ENCODE results near the gene LSR. TPM values are rescaled to one million over a fixed set of nuclear protein-coding genes. Genes with fewer than 3 reads are reported as not detected.

LSR gene
- total and polyA plus RNA-seq, 2 experiments from 2014 or later: 116 to 212 TPM

DNA sequence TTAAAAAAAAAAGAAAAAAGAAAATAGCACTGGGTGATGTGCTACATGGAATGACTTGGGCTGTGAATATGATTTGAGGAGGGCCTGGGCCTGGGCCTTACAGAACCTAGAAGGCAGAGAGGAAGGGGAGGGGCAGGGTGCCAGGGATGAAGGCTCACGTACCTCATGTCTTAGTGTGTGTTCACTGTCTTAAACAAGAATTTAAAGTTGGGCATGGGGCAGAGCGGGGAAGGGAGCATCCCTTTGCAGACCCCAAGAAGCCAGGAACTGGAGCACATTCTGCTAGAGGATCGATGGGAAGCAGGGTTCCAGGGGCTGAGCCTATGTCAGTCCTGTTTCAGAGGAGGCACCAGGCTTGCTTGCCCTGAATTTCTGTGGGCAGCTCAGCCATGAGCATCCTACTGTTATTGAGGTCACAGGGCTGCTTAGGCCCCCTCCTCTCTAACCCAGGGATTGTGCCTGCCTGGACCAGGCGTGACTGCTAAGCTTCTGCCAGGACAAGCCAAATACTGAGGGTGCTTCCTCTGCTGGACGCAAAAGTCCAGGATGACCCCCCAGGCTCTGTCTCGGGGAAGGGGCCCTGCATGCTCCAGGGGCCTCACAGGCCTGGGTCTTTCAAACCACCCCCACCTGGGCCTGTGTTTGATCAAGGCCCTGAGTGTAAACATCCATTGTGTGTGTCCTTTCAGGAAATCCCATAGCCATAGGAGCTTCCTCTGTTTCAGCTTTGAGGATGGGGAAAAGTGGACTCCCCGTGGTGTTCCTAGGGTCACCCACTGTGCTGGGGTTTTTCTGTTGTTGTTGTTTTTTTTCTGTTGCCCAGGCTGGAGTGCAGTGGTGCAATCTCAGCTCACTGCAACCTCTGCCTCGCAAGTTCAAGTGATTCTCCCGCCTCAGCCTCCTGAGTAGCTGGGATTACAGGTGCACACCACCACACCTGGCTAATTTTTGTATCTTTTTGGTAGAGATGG lies 4.8 kb downstream of the LSR start:
- no peak overlapping the region for H3K4me3 ChIP-seq
- ATAC-seq (peak; percentile 60), DNase-seq (ENCODE audit: low spot score) (peak; percentile 44)
- Mint-ChIP-seq H3K9me3 (no peaks in the 10 kb centered on the region), H3K27ac (peak overlapping the region; percentile 32; the same call in 1 of the 2 replicates), H3K36me3 (ENCODE audit: low read depth) (peaks cover 90% of the 10 kb centered on the region), H3K4me3 (peak overlapping the region; percentile 11; the same call in 1 of the 3 replicates), H3K27me3 (ENCODE audit: insufficient read depth, low read depth, poor library complexity) (peaks cover 30% of the 10 kb centered on the region), H3K4me1 (peaks cover 20% of the 10 kb centered on the region)
- H3K36me3 ChIP-seq (ENCODE audit: insufficient read depth): peaks cover 29% of the 10 kb centered on the region
- peaks cover 45% of the 10 kb centered on the region for H4K20me1 ChIP-seq (replicated peaks; ENCODE audit: insufficient read depth)
- H3K4me2 ChIP-seq: no peak overlapping the region; the same call in 1 of the 2 replicates
- H3K27ac ChIP-seq (ENCODE audit: low read depth): 0 out of 2 replicates have a peak overlapping the region, but pooled peaks have one; percentile 50
- peaks cover 5% of the 10 kb centered on the region; the same call in 1 of the 2 replicates for H3K4me1 ChIP-seq (ENCODE audit: insufficient read depth)
- H2AFZ ChIP-seq: no peak overlapping the region
- H3K79me2 ChIP-seq (replicated peaks; ENCODE audit: insufficient read depth): peaks cover 72% of the 10 kb centered on the region
- H3K27me3 ChIP-seq (ENCODE audit: insufficient read depth): no peaks in the 10 kb centered on the region
- no peaks in the 10 kb centered on the region for H3K9me2 ChIP-seq (ENCODE audit: insufficient read depth)
- no peak for TF ChIP-seq ZNF114 (CRISPR knock-in tag; IDR thresholded peaks at IDR 0.05)
- TF ChIP-seq POLR2AphosphoS5 (IDR thresholded peaks at IDR 0.05; ENCODE audit: low read depth): no peak
- TF ChIP-seq NANOG (IDR thresholded peaks at IDR 0.05; ENCODE audit: borderline replicate concordance): no peak
- H3F3A ChIP-seq (replicated peaks; ENCODE audit: low read depth): no peaks in the 10 kb centered on the region

DNA sequence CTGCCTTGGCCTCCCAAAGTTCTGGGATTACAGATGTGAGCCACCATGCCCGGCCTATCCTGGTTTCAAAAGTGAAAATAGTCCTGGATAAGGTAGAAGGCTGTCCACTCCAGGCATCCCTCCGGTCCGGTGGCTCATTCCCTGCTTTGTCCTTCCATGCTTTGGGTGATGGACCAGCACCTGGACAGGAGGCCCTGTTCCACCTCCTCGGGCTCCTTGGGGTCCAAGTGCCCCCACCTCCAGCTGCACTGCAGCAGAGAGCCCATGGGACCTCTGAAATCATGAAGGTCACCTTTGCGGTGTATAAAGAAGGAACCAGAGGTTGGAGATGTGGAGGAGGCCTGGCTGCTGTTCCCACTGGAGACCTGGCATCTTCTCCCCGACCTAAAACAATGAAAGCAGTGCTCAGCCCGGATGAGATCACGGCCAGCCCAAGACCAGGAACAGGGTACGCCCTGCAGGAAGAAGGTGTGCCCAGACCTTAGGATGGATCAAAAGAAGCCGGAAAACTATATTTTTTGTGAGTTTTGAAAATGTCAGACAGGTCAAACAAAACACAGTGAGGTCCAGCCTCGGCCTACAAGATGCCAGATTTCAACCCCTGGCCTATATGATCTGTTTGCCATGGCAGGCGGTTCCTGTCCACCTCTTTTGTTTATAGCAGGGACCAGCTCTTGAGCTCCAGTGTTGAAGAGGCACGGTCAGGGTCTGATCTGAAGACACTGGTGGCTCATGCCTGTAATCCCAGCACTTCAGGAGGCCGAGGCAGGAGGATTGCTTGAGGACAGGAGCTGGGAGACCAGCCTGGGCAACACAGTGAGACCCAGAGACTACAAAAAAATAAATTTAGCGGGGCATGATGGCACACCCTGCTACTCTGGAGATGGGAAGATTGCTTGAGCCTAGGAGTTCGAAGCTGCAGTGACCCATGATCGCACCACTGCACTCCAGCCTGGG lies 5.8 kb downstream of the LSR start:
- no peak overlapping the region for H3K4me3 Mint-ChIP-seq
- Histone ChIP-seq H3F3A (replicated peaks; ENCODE audit: low read depth) (no peaks in the 10 kb centered on the region), H2AFZ (no peak overlapping the region), H3K9me2 (ENCODE audit: insufficient read depth) (no peaks in the 10 kb centered on the region), H3K27me3 (ENCODE audit: insufficient read depth) (no peaks in the 10 kb centered on the region), H4K20me1 (replicated peaks; ENCODE audit: insufficient read depth) (peaks cover 44% of the 10 kb centered on the region), H3K4me1 (ENCODE audit: insufficient read depth) (peaks cover 5% of the 10 kb centered on the region; the same call in 1 of the 2 replicates), H3K4me2 (no peak overlapping the region), H3K4me3 (no peak overlapping the region), H3K79me2 (replicated peaks; ENCODE audit: insufficient read depth) (peaks cover 67% of the 10 kb centered on the region), H3K27ac (ENCODE audit: low read depth) (no peak overlapping the region), H3K36me3 (ENCODE audit: insufficient read depth) (peaks cover 31% of the 10 kb centered on the region)
- DNase-seq (ENCODE audit: low spot score): no peak
- TF ChIP-seq, protein P1, sequence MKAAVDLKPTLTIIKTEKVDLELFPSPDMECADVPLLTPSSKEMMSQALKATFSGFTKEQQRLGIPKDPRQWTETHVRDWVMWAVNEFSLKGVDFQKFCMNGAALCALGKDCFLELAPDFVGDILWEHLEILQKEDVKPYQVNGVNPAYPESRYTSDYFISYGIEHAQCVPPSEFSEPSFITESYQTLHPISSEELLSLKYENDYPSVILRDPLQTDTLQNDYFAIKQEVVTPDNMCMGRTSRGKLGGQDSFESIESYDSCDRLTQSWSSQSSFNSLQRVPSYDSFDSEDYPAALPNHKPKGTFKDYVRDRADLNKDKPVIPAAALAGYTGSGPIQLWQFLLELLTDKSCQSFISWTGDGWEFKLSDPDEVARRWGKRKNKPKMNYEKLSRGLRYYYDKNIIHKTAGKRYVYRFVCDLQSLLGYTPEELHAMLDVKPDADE (IDR thresholded peaks at IDR 0.05): no peak
- TF ChIP-seq ZNF331 (CRISPR knock-in tag; IDR thresholded peaks at IDR 0.05; ENCODE audit: low read depth): no peak
- no peak for TF ChIP-seq POLR2AphosphoS5 (IDR thresholded peaks at IDR 0.05; ENCODE audit: low read depth)
- TF ChIP-seq NANOG (IDR thresholded peaks at IDR 0.05; ENCODE audit: borderline replicate concordance): no peak
- TF ChIP-seq, protein P2, sequence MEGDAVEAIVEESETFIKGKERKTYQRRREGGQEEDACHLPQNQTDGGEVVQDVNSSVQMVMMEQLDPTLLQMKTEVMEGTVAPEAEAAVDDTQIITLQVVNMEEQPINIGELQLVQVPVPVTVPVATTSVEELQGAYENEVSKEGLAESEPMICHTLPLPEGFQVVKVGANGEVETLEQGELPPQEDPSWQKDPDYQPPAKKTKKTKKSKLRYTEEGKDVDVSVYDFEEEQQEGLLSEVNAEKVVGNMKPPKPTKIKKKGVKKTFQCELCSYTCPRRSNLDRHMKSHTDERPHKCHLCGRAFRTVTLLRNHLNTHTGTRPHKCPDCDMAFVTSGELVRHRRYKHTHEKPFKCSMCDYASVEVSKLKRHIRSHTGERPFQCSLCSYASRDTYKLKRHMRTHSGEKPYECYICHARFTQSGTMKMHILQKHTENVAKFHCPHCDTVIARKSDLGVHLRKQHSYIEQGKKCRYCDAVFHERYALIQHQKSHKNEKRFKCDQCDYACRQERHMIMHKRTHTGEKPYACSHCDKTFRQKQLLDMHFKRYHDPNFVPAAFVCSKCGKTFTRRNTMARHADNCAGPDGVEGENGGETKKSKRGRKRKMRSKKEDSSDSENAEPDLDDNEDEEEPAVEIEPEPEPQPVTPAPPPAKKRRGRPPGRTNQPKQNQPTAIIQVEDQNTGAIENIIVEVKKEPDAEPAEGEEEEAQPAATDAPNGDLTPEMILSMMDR (conservative IDR thresholded peaks at IDR 0.05; ENCODE audit: low read depth in 2 of 2): no peak
- TF ChIP-seq STAT1 (IDR thresholded peaks at IDR 0.05; ENCODE audit: unreplicated experiment): no peak
- H3K27me3 Mint-ChIP-seq (ENCODE audit: insufficient read depth, low read depth, poor library complexity): peaks cover 24% of the 10 kb centered on the region
- no peak overlapping the region; the same call in 1 of the 2 replicates for H3K27ac Mint-ChIP-seq
- peaks cover 19% of the 10 kb centered on the region for H3K4me1 Mint-ChIP-seq
- ATAC-seq: no peak
- H3K36me3 Mint-ChIP-seq (ENCODE audit: low read depth): peaks cover 87% of the 10 kb centered on the region
- no peaks in the 10 kb centered on the region for H3K9me3 Mint-ChIP-seq
